HG02970 (cell line): ENCODE measurements around the gene ZNF486.
"Not testable (repeated sequence)": the region's sequence is repeated elsewhere in the genome, so short reads cannot be mapped to it uniquely, and the experiment has no call there.

Experiments used
- ATAC-seq: cut with Tn5 transposase; IDR thresholded peaks from one replicate; pipeline ENCODE4 v1.9.1; 2021; ENCODE audit warnings: mild to moderate bottlenecking, moderate library complexity, moderate number of reproducible peaks; ENCODE audit not compliant: unreplicated experiment, low FRiP score

The ZNF486 gene

GRCh38 chr19:20221605-20222004 is 54.6 kb downstream of the ZNF486 start:
- ATAC-seq: not testable (repeated sequence)

DNA sequence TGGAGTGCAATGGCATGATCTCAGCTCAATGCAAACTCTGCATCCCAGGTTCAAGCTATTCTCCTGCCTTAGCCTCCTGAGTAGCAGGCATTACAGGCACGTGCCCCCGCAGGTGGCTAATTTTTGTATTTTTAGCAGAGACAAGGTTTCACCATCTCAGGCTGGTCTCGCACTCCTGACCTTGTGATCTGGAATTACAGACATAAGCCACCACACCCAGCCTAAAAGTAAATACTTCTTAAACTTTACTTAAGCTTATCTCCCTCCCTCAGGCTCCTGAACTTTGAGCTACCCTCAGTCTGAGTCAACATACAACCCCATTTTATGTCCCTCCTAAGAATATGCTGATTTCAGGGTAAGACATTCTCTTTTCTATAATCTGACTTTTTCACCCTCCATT is 66.1 kb downstream of the ZNF486 start:
- no peak for ATAC-seq

DNA sequence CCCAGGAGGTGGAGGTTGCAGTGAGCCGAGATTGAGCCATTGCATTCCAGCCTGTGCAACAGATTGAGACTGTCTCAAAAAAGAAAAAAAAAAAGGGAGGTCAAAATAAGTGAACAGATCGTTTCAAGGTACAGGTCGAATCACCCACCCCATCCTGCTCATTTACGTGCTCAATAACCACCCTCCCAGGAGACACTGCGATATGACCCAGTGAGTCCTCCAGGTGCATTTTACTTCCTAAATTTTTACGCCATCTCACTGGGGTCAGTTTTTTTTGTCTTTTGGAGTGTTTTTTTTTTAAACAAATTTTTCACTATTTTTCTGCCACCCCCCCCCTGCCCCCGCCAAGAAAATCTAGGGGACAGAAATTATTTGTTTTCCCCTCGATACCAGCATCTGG is 68.1 kb downstream of the ZNF486 start:
- ATAC-seq: no peak

- peak; percentile 64 for ATAC-seq
Measured at GRCh38 chr19:20237773-20238623, 71.0 kb downstream of the ZNF486 start.

- no peak for ATAC-seq
Measured at GRCh38 chr19:20243629-20244028, 76.6 kb downstream of the ZNF486 start.

DNA sequence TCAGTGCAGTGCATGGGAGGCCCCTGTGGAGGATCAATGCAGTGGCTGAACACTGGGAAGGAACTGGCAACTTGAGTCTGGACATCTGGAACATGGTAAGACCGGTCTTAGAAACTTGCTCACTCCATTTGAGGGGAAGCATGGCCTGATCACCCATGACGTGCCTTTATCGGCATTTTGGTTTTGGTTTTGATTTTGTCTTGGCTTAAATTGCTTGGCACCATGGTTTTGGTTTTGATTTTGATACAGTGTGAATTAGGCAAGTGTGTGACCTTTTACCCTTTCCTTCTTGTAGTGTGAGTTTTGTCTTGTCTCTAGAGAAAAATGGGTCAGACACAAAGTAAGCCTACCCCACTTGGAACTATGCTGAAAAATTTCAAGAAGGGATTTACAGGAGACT is 77.3 kb downstream of the ZNF486 start:
- no peak for ATAC-seq

DNA sequence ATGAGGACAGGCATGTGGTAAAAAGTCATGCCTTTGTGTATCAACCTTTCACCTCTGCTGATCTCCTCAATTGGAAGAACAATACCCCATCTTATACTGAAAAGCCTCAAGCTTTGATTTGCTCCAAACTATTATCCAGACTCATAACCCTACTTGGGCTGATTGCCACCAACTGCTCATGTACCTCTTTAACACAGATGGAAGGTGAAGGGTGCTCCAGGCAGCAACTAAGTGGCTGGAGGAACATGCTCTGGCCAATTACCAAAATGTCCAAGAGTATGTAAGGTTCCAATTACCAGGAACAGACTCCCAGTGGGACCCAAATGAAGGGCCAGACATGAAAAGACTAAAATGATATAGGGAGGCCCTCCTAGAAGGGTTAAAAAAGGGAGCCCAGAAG is 78.3 kb downstream of the ZNF486 start:
- ATAC-seq: no peak

DNA sequence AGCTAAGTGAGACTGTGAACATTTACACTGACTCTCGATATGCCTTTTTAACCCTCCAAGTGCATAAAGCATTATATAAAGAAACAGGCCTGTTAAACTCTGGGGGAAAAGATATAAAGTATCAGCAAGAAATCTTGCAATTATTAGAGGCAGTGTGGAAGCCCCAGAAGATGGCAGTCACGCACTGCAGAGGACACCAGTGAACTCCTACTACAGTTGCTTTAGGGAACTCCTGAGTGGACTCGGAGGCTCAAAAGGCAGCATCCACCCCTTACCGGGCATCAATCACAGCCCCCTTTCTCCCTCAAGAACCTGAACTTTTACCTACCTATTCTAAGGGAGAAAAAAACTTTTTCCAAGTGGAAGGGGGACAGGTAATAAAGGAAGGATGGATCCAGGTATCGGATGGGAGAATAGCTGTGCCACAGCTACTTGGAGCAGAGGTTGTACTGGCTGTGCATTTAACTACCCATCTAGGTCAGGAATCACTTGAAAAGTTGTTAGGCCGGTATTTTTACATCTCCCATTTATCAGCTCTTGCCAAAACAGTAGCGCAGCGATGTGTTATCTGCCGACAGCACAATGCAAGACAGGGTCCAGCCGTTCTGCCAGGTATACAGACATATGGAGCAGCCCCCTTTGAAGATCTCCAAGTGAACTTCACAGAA is 80.1 kb downstream of the ZNF486 start:
- ATAC-seq: no peak

- not testable (repeated sequence) for ATAC-seq
Measured at GRCh38 chr19:20248258-20248657, 81.2 kb downstream of the ZNF486 start.
